ENCODE measurements around the gene ZNF516.

The ZNF516 gene

GRCh38 chr18:76441002-76441667 lies 53.9 kb downstream of the ZNF516 start:
- DNase-seq, result no peak

DNA sequence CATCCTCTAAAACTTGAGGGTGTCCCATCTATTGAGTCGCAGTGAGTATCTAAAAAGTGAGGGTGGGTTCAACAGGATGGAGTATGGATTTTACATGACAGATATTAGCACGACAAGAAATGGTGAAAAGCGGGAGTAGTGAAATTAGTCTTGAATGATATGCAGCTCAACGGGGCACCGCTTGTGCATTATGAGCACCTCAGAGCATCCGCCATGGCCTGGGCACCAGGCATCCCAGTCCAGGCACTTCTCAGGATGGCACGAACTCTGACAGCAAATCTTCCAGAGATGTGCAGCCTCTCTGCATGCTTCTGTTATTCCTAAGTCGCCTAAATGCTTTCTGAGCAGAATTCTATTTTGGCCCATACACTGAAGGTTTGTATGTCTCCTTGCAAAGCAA lies 57.1 kb downstream of the ZNF516 start:
- no peak for DNase-seq

GRCh38 chr18:76437011-76437410 lies 58.0 kb downstream of the ZNF516 start:
- no peak for DNase-seq

DNA sequence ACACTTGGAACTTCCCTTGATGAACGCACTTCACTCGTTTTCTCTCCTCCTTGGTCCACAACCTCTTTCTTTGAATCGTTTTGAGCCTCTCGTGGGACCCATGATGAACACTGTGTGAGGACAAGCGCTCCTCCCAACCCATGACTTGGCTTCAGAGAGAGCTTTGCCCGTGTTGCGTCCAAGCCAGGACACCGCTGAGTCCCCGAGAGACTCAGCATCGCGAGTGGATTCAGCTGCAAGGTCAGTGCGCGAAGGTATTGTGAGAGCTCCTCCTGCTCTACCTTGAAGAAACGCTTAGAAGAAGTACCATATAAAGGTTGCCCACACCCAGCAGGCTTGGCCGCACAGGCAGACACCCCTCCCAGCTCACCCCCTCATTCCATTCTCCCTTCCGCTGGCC lies 58.7 kb downstream of the ZNF516 start:
- DNase-seq, result no peak

- no peak for DNase-seq
These were observed 59.6 kb downstream of the ZNF516 start for GRCh38 chr18:76435316-76435989.

GRCh38 chr18:76434452-76434851 lies 60.6 kb downstream of the ZNF516 start:
- no peak for DNase-seq

GRCh38 chr18:76433788-76434187 lies 61.3 kb downstream of the ZNF516 start:
- no peak for DNase-seq

DNA sequence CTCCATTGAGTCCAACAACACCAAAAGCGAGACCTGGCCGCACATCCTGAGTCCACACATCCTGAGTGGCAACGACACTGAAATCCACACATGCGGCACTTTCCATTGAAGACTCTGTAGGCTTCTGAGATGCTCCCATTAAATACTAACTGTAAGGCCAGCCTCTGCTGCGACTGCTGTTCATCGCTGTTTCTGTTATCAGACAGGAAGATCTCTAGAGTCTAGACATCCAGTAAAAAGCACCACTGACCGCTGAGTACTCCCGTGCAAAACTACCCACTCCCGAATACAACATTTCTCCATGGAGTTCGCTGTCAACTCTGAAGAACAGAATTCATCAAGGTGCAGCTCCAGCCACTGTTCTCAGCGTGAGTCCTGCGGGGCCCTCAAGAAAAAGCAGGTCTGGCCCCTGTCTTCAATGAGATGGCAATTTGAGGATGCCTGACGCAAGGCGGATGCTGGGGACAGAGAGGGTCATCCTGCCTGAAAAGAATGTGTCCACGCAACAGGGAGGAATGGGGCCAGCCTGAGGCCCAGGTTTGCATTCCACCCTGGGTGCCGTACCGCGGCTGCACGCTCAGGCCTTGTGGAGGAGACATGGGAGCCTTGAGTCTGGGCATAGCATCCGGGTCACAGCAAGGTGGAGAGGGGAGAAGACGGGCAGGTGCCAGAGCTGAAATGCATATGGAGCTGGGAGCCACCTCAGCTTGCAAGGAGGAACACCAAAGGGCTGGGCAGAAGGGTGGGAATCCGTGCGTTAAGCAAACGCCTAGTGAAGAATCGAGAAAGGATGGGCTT lies 61.9 kb downstream of the ZNF516 start:
- DNase-seq, result no peak

DNA sequence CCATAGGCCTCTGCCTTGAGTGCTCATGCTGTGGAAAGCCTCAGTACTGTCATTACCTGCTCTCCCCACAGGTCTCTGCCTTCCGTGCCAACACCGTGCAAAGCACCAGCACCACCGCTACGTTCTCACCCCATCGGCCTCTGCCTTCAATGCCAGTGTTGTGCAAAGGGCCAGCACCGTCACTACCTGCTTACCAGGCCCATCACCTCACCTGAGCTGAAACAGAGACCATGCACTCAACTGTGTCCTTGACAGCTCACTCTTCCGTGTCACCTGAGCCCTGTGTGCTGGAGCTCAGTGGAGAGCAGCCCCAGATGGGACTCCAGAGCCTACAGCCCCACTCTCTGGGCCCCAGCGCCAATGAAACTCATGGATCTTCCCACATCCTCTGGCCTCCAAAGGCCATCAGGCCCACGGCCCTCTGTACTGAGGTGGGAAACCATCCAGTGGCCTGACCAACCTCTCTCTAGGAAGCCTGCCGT lies 62.7 kb downstream of the ZNF516 start:
- no peak for DNase-seq

DNA sequence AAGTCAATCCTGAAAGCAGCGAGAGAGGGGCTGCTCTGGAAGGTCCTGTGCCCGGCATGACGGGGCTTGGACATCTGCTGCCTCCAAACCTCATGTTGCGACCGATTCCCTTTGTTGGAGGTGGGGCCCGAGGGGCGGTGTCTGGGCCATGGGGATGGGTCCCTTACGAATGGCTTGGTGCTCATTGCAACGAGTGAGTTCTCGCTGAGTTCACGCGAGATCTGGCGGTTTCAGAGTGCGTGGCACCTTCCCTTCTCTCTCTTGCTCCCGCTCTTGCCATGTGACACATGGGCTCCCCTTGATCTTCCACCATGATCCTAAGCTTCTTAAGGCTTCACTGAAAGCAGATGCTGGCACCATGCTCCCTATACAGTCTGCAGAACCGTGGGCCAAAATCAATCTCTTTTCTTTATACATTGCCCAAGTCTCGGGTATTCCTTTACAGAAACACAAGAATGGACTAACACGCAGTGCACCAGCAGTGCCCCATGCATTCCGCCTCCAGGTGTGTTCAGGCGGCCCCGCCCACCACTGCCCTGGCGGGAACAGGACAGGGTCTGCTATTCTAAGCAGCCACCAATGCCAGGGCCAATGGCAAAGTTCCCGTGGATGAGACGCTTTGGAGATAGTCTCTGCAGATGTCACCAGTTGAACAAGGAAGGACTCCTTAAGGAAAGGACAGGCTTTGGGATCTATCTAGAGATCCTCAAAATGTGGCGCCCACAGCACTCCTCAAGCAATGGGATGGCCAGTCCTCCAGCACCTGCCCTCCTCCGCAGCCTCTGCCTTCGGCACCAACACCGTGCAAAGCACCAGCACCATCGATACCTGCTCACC lies 63.4 kb downstream of the ZNF516 start:
- DNase-seq, result no peak

- no peak for DNase-seq
These were observed 64.4 kb downstream of the ZNF516 start for GRCh38 chr18:76430636-76431035.

DNA sequence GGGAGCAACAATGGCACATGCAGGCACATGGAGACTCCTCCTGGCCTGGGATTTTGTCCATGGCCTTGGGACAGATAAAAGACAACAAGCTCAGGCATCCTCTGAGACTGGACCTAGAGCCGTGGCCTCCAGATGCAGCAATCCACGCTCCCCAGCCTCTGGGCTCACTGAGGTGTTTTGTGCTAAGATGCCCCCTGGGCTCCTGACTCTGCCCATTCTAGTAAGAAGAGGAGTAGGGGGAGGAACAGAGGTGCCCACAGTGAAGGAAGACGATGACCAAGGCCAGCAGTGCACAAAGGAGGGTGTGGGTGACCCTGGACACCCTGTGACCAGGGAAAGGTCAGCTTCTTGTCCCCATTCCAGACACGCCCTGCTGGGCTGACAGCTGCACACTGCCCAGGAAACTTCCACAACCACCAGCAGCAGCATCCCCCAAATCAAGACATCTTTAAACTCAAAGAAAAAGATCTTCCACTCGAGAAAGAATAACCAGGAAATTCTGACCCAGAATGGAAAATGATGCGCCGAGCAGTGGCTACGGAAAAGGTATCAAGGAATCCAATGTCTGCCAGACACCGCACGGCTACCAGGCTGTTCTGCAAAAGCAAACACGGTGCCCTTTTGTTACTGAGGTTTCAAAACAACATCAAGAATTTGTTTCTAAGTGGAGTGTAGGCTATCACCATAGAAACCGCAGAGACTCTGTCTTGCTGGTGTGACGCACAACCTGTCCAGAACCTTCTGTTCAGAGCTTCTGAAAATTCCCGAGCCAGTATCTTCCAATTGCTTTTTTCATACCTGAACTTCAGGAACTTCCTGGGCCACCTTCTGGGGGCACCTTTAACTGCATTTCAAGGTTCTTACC lies 65.5 kb downstream of the ZNF516 start:
- no peak for DNase-seq

- no peak for DNase-seq
These were observed 66.4 kb downstream of the ZNF516 start for GRCh38 chr18:76428396-76429261.

DNA sequence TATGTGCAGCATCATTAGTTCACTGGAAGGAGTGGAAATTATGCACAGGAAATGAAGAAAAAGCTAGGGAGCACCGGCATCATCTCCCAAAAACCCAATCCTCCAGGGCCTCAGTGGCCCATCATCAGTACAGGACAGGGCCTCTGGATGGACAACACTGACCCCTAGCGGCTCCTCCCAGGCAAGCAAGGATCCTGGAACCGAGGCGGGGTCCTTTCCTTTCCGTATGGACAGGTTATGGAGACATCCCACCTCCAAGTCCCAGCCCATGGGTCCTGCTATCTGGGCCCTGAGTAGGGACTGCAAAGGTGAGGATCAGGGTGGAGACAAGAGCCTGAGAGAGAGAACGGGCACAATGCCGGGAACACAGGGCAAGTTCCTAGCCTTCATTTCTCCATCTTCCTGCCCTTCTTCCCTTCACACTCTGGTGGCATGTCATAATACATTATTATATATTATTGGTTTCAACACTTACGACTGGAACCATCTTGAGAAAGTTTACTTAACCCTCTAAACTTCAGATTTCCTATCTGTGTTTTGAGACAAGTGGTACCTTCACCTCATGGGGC lies 68.2 kb downstream of the ZNF516 start:
- DNase-seq, result no peak

DNA sequence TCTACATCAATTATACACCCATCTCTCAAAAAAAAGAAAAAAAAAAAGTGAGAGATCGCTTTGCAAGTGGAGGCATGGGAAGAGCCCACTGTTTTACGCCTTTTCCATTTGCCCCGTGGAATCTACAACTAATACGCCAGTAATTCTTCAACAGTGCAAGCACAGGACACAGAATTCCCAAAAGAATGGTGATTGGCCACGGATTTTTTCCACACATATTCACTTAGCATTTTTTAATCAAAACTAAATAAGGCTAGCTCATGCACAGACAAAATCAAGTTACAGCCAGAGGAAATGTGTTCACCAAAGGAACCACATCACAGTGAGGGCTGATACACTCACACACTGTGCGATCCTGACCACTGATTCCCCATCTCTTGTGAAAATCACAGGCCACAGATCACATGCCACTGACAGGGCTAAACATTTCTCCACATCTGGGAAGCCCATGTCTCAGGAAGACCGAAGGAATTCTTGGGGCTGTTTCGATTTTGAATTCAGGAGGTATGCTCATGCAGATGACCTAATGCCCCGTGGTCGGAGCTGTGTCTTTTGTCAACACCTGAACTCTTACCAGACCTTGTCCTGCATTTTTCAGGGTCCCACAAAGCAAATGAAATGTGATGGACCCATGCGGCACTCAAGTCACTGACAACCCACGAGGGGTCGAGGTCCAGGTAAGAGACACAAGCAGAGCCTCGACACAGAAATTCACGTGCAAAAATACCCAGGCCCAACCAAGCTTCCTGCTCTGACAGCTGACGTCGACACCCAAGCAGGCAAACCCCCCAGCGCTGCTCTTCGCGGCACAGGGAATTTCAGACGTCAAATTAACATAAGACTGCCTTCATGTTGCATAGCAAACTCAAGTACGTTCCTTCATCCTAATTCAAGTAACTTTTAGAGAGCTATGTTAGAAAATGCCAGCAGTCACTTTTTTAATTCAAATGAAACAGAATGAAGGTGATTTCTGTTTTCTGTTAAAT lies 69.6 kb downstream of the ZNF516 start:
- DNase-seq, result no peak

DNA sequence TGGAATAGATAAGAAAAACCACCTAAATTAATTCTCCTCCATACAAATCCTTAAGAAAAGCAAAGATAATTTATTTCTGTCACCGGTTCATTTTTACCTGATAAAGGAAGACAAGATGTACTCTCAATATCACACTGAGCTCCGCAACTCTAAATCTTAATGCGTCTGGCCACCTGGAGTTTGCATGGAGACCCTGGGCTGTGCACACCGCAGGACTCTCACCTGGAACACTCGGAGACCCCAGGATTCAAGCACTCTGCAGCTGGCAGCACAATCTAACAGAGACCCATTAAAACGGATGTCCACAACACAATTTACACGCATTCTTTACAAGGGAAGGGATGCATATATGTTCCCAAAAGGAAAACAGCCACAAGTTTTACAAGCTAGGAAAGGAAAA lies 72.2 kb downstream of the ZNF516 start:
- no peak for DNase-seq

GRCh38 chr18:76422121-76422520 lies 72.9 kb downstream of the ZNF516 start:
- no peak for DNase-seq

DNA sequence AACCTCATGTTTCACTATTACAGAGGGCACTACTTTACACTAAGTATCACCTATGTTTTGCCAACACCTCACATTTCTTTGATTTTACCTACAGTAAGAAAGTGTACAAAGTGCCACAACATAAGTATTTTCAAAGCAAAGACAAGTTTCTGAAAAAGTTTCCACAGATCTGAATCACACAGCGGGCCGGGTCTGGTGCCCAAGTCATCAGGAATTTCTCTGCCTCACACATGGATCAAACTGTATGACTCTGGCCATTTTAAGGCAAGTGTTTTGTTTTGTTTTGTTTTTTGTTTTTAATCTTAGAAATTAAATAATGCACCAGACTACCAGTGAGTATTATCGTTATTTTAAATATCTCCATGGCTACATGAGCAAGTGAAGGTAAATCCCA lies 73.4 kb downstream of the ZNF516 start:
- DNase-seq, result no peak
